H1 (cell line): Measurements from ENCODE around the gene HOXA11. TPM values are rescaled to one million over a fixed set of nuclear protein-coding genes. Genes with fewer than 3 reads are reported as not detected.
A peak's percentile ranks its signal among the peaks of the same experiment; 100 is the strongest.

Experiments
- ATF2 ChIP-seq: IDR thresholded peaks from 2 replicates; pipeline ENCODE4 v1.6.1; 2012; ENCODE audit warnings: low read length, inconsistent platforms
- ATF3 ChIP-seq: IDR thresholded peaks from 2 replicates; pipeline ENCODE4 v1.6.1; 2011; ENCODE audit warnings: low read depth, mild to moderate bottlenecking, low read length; ENCODE audit not compliant: insufficient read depth
- CHD1 ChIP-seq: IDR thresholded peaks from 2 replicates; pipeline ENCODE4 v1.6.1; 2012; ENCODE audit warnings: low read depth, low read length, improper control_type of control experiment
- EZH2 ChIP-seq: fragments of 200-600 bp; sonication (generic); IDR thresholded peaks from 2 replicates; pipeline ENCODE4 v1.7.1; 2012; ENCODE audit warnings: low read depth, mild to moderate bottlenecking, moderate library complexity, low read length, inconsistent platforms; ENCODE audit not compliant: severe bottlenecking
- FOSL1 ChIP-seq: IDR thresholded peaks from 2 replicates; pipeline ENCODE4 v1.6.1; 2011; ENCODE audit warnings: mild to moderate bottlenecking, low read depth, low read length, moderate library complexity; ENCODE audit not compliant: insufficient read depth
- HDAC2 ChIP-seq, 2 experiments: fragments of 300-600 bp in 1 of 2; sonication (generic) in 1 of 2; IDR thresholded peaks; 2 replicates each; pipeline ENCODE4 v1.6.1; 2011 to 2012; ENCODE audit warnings: low read depth in 2 of 2, low read length in 2 of 2, mild to moderate bottlenecking in 2 of 2, moderate library complexity in 2 of 2, borderline replicate concordance in 1 of 2, inconsistent platforms in 1 of 2
- MAFK ChIP-seq: IDR thresholded peaks from 2 replicates; pipeline ENCODE4 v1.6.1; 2012; ENCODE audit warnings: low read depth, mild to moderate bottlenecking, improper control_type of control experiment, low read length
- POLR2A ChIP-seq, 2 experiments: IDR thresholded peaks; 1 replicate in 1 of 2; 2 replicates in 1 of 2; pipeline ENCODE4 v1.6.1; 2011; ENCODE audit warnings: low read depth in 2 of 2, low read length in 2 of 2, mild to moderate bottlenecking in 2 of 2; ENCODE audit errors: control extremely low read depth in 1 of 2
- POLR2AphosphoS5 ChIP-seq: IDR thresholded peaks from 2 replicates; pipeline ENCODE4 v1.6.1; 2011; ENCODE audit warnings: low read depth, low read length
- RBBP5 ChIP-seq: IDR thresholded peaks from 2 replicates; pipeline ENCODE4 v1.7.1; 2012; ENCODE audit warnings: low read depth, mild to moderate bottlenecking, inconsistent platforms, low read length, moderate library complexity, borderline replicate concordance
- RNF2 ChIP-seq: fragments of 200-900, 300-1000 bp; sonication (generic); IDR thresholded peaks from 2 replicates; pipeline ENCODE4 v1.7.1; 2016; ENCODE audit warnings: borderline replicate concordance, low read depth, mild to moderate bottlenecking, antibody characterized with exemption, low read length; ENCODE audit not compliant: poor library complexity, severe bottlenecking; ENCODE audit errors: missing control alignments
- SIN3A ChIP-seq, 2 experiments: IDR thresholded peaks in 1 of 2; conservative IDR thresholded peaks in 1 of 2; 2 replicates each; pipeline ENCODE4 v1.6.1; 2011 to 2012; ENCODE audit warnings: low read length in 2 of 2, improper control_type of control experiment in 1 of 2, low read depth in 1 of 2, mild to moderate bottlenecking in 1 of 2
- SP1 ChIP-seq: IDR thresholded peaks from 2 replicates; pipeline ENCODE4 v1.6.1; 2011; ENCODE audit warnings: low read depth, low read length
- SUZ12 ChIP-seq: fragments of 200-600 bp; sonication (generic); IDR thresholded peaks from 2 replicates; pipeline ENCODE4 v1.6.1; 2012; ENCODE audit warnings: mild to moderate bottlenecking, inconsistent platforms, low read length, moderate library complexity, mixed read lengths
- USF2 ChIP-seq: IDR thresholded peaks from 2 replicates; pipeline ENCODE4 v1.6.1; 2011; ENCODE audit warnings: low read length, improper control_type of control experiment
- polyA plus RNA-seq, 7 experiments: library from polyadenylated mRNA; depleted of rRNA in 3 of 7; stranded (reverse) in 5 of 7; unstranded in 2 of 7; fragments of >200 nt in 5 of 7; fragments of 200-250 nt in 2 of 7; gene quantifications; 1 replicate in 5 of 7; 2 replicates in 1 of 7; 4 replicates in 1 of 7; pipeline versions ENCODE4 v1.2.1 to v1.2.3, GENCODE V29; 2011 to 2013; ENCODE audit warnings: missing spikeins in 2 of 7, mixed read lengths in 2 of 7
- total RNA-seq: library from RNA; stranded (reverse); fragmentation: NEBNext Ultra II Directional; extraction: Animal tissue kit (Norgen Biotek cat#: 25700); gene quantifications from 2 replicates; pipeline ENCODE4 v1.2.1, GENCODE V29; 2021

HOXA11 gene
- total and polyA plus RNA-seq, 2 of the 8 experiments (the other 6 are each of a cell fraction or from before 2014, with no cell fraction given), result not detected

DNA sequence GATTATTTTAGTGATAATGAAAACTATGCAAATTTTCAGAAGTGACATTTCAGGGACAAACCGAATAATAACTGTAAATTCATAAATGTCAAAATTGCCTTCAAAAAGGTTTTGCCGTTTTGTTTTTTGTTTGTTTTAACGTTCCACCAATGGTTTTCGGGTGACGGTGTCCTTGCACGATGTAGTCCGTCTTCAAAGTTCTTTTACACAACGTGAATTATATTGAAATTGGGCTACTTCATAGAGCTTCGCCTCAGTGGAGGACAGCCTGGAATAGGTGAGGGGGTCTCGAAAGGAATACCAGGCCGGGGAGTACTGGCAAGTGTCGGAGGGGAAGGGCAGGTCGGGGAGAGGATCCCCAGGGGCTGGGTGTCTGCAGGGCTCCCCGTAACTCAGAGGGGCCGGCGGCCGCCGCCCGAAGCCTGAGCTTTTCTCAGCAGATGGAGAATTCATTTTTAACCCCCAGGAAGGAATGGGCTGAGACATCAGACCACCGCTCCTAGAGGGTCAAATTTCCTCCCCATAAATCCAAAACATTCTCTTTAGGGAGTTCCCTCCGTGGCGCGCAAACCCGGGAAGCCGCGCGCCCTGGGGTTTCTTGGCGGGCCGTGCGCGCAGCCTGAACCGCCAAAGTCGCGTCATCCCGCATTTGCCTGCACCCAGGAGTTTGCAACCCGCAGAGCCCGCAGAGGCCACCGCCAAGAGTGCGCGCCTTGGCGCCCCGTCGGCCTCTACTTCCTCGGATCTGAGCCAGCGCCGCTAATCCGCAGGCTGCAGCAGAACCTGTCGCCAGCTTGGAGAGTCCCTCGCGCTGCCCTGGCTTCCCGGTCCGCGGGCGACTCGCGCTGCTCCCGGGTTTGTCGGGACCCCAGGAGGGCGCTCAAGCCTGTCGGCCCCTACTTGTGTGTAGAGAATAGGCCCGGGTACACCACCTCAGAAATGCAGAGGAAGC lies 40.2 kb upstream of the HOXA11 start (continued):
- TF ChIP-seq ATF2 (no peak), SIN3A (conservative IDR thresholded peaks at IDR 0.05 in 1 of 2, IDR thresholded peaks at IDR 0.05 in 1 of 2; ENCODE audit: low read depth in 1 of 2, low read length in 2 of 2) (no peak), FOSL1 (no peak), MAFK (no peak), POLR2A (IDR thresholded peaks at IDR 0.05; ENCODE audit: control extremely low read depth in 1 of 2, low read depth in 2 of 2, low read length in 2 of 2) (no peak), SUZ12 (peak; percentile 100), EZH2 (peak; percentile 99), POLR2AphosphoS5 (no peak), SP1 (no peak), RNF2 (peak; percentile 98), USF2 (no peak), HDAC2 (IDR thresholded peaks at IDR 0.05; ENCODE audit: borderline replicate concordance in 1 of 2, low read depth in 2 of 2, low read length in 2 of 2) (no peak), RBBP5 (no peak), ATF3 (no peak), CHD1 (no peak)
